Vagina (tissue), 2 donors: ENCODE measurements around the gene RAB23. TPM values are rescaled to one million over a fixed set of nuclear protein-coding genes. Genes with fewer than 3 reads are reported as not detected.
A peak's percentile ranks its signal among the peaks of the same experiment; 100 is the strongest.

Experiments
- DNase-seq, 2 donors: peaks; one replicate each; pipeline ENCODE4 v3.0.0-alpha.2; 2017; ENCODE audit errors: extremely low spot score in 2 of 2
- H3K27ac ChIP-seq: fragments of 200-600 bp; sonication (generic); one replicate; pipeline ENCODE4 v1.5.1; 2019
- H3K27me3 ChIP-seq: fragments of 200-600 bp; sonication (generic); one replicate; pipeline ENCODE4 v1.5.1; 2019
- H3K36me3 ChIP-seq, 2 donors: fragments of 200-600 bp; sonication (generic); one replicate each; pipeline ENCODE4 v1.5.1; 2017 to 2019
- H3K4me1 ChIP-seq: fragments of 200-600 bp; sonication (generic); one replicate; pipeline ENCODE4 v1.5.1; 2019
- H3K4me3 ChIP-seq, 2 donors: fragments of 200-600 bp; sonication (generic); 1 replicate in 1 of 2; 2 replicates in 1 of 2; pipeline ENCODE4 v1.5.1; 2016 to 2019
- H3K9me3 ChIP-seq: fragments of 200-600 bp; sonication (generic); one replicate; pipeline ENCODE4 v1.5.1; 2019
- CTCF ChIP-seq, 3 experiments: fragments of 450-650 bp in 2 of 3; fragments of 200-600 bp in 1 of 3; sonication (generic) in 1 of 3; IDR thresholded peaks; one replicate each; pipeline ENCODE4 v1.5.1; 2017 to 2019; ENCODE audit warnings: antibody characterized with exemption in 3 of 3, mild to moderate bottlenecking in 2 of 3, moderate library complexity in 2 of 3
- POLR2A ChIP-seq, 2 donors: fragments of 450-650 bp; IDR thresholded peaks; one replicate each; pipeline ENCODE4 v1.6.1; 2017; ENCODE audit warnings: antibody characterized with exemption in 2 of 2, mild to moderate bottlenecking in 2 of 2, moderate library complexity in 2 of 2
- POLR2AphosphoS5 ChIP-seq, 2 donors: sonication (generic); formaldehyde crosslinking; IDR thresholded peaks; one replicate each; pipeline ENCODE4 v1.9.0; 2017; ENCODE audit warnings: antibody characterized with exemption in 2 of 2, mild to moderate bottlenecking in 2 of 2, low read depth in 1 of 2; ENCODE audit not compliant: insufficient read depth in 1 of 2
- intact Hi-C: fragments of 100-400 bp; cut with DNase I; formaldehyde crosslinking; loops from one replicate; pipeline ENCODE4 v1.15.1; 2023
- total RNA-seq: library from RNA; depleted of rRNA; stranded (reverse); fragments of >200 nt; gene quantifications from one replicate; pipeline ENCODE4 v1.2.3, GENCODE V29; 2016

RAB23 gene
- total RNA-seq: 31.4 TPM

GRCh38 chr6:57221936-57222742 lies at the start of gene RAB23:
Gene RAB23, minus strand, starts transcription at chr6:57222307. Its CDS starts 11,927 bp downstream, at chr6:57210380.
- Histone ChIP-seq H3K4me3 (peak within 1 kb of the TSS; percentile 87 to 99), H3K27me3 (no peaks in the 10 kb centered on the region), H3K4me1 (peaks cover 35% of the 10 kb centered on the region), H3K9me3 (no peaks in the 10 kb centered on the region), H3K36me3 (no peaks in the 10 kb centered on the region), H3K27ac (peak within 1 kb of the TSS; percentile 97)
- no peak for DNase-seq
- intact Hi-C loops: loop anchor here (2.0 to 5.0 kb wide), 2 partner anchors 40 to 49 kb away; partner anchors contain the start of gene BAG2
- peak; percentile 86 to 99 for TF ChIP-seq POLR2AphosphoS5 (IDR thresholded peaks at IDR 0.05; ENCODE audit: insufficient read depth in 1 of 2, low read depth in 1 of 2)
- TF ChIP-seq POLR2A (IDR thresholded peaks at IDR 0.05): peak in 1 of 2 donors; percentile 92
- no peak for TF ChIP-seq CTCF (IDR thresholded peaks at IDR 0.05)

DNA sequence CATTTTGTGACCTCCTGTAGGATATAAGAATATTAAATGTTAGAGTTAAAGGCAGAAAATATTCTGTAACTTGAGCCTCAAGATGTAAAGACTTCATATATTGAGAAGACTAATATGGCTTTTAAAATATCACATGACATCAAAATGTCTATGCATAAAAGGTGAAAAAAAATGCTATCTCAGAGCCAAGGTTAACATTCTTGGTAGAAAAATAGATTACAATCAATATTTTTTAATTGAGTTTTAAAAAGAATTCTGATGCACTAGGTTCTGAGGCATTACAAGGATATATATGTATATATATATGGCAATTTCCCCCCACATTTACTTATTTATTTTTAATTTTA lies 46.2 kb upstream of the RAB23 start:
- TF ChIP-seq POLR2A (IDR thresholded peaks at IDR 0.05) (no peak), CTCF (IDR thresholded peaks at IDR 0.05) (no peak), POLR2AphosphoS5 (IDR thresholded peaks at IDR 0.05; ENCODE audit: insufficient read depth in 1 of 2, low read depth in 1 of 2) (no peak)
- peaks cover 6% of the 10 kb centered on the region for H3K4me1 ChIP-seq
- intact Hi-C loops: loop anchor here (10.0 kb wide), 1 partner anchor 47 kb away; the partner anchor contains the start of gene PRIM2
- H3K27me3 ChIP-seq: no peaks in the 10 kb centered on the region
- peak overlapping the region; percentile 49 for H3K27ac ChIP-seq
- no peaks in the 10 kb centered on the region for H3K36me3 ChIP-seq
- H3K4me3 ChIP-seq: no peak overlapping the region
- H3K9me3 ChIP-seq: no peaks in the 10 kb centered on the region
- no peak for DNase-seq

- no peaks in the 10 kb centered on the region for H3K27me3 ChIP-seq
- no peaks in the 10 kb centered on the region for H3K9me3 ChIP-seq
- DNase-seq: no peak
- H3K4me3 ChIP-seq: no peak overlapping the region
- peak overlapping the region; percentile 49 for H3K27ac ChIP-seq
- peaks cover 6% of the 10 kb centered on the region for H3K4me1 ChIP-seq
- no peaks in the 10 kb centered on the region for H3K36me3 ChIP-seq
- no peak for TF ChIP-seq POLR2A (IDR thresholded peaks at IDR 0.05)
- peak in 1 of 3 experiments; percentile 20 for TF ChIP-seq CTCF (IDR thresholded peaks at IDR 0.05)
- peak in 1 of 2 donors; percentile 84 for TF ChIP-seq POLR2AphosphoS5 (IDR thresholded peaks at IDR 0.05; ENCODE audit: insufficient read depth in 1 of 2, low read depth in 1 of 2)
- intact Hi-C loops: loop anchor here (10.0 kb wide), 1 partner anchor 47 kb away; the partner anchor contains the start of gene PRIM2
Measured at GRCh38 chr6:57267586-57268293, 45.6 kb upstream of the RAB23 start.

- H3K36me3 ChIP-seq: no peaks in the 10 kb centered on the region
- DNase-seq: no peak
- H3K27me3 ChIP-seq: no peaks in the 10 kb centered on the region
- no peaks in the 10 kb centered on the region for H3K9me3 ChIP-seq
- H3K27ac ChIP-seq: peak overlapping the region; percentile 12
- TF ChIP-seq POLR2A (IDR thresholded peaks at IDR 0.05) (no peak), CTCF (IDR thresholded peaks at IDR 0.05) (no peak), POLR2AphosphoS5 (IDR thresholded peaks at IDR 0.05; ENCODE audit: insufficient read depth in 1 of 2, low read depth in 1 of 2) (no peak)
- intact Hi-C loops: loop anchor here (10.0 kb wide), 1 partner anchor 49 kb away; the partner anchor contains the start of gene PRIM2
- H3K4me3 ChIP-seq: no peak overlapping the region
- H3K4me1 ChIP-seq: peaks cover 13% of the 10 kb centered on the region
Measured at GRCh38 chr6:57265755-57266221, 43.7 kb upstream of the RAB23 start.
